PFSK-1 (cell line): ENCODE data around the gene SPAG9.

Source experiments
- FOXP2 ChIP-seq: optimal IDR thresholded peaks from 2 replicates; pipeline ENCODE3; 2011; ENCODE audit warnings: borderline replicate concordance, control low read depth, inconsistent platforms; ENCODE audit not compliant: insufficient read depth; ENCODE audit errors: extremely low read length, extremely low read depth
- POLR2AphosphoS5 ChIP-seq: IDR thresholded peaks from 2 replicates; pipeline ENCODE4 v1.6.1; 2012; ENCODE audit warnings: low read depth, mild to moderate bottlenecking, control low read depth, low read length, moderate library complexity
- REST ChIP-seq, 2 experiments: IDR thresholded peaks; 2 replicates each; pipeline versions ENCODE4 v1.6.1 to v1.8.0; 2011 to 2012; ENCODE audit warnings: low read depth in 2 of 2, low read length in 2 of 2, control low read depth in 1 of 2, inconsistent platforms in 1 of 2, mild to moderate bottlenecking in 1 of 2, moderate library complexity in 1 of 2; ENCODE audit not compliant: insufficient read depth in 1 of 2
- SIN3A ChIP-seq: IDR thresholded peaks from 2 replicates; pipeline ENCODE4 v1.6.1; 2012; ENCODE audit warnings: mild to moderate bottlenecking, low read length, moderate library complexity, borderline replicate concordance; ENCODE audit not compliant: insufficient read depth
- TAF1 ChIP-seq: IDR thresholded peaks from 2 replicates; pipeline ENCODE4 v1.6.1; 2012; ENCODE audit warnings: low read length, control low read depth, borderline replicate concordance; ENCODE audit not compliant: insufficient read depth

SPAG9 gene

GRCh38 chr17:51115179-51115578 is 5.5 kb downstream of the SPAG9 start:
- no peak for TF ChIP-seq FOXP2
- no peak for TF ChIP-seq REST (IDR thresholded peaks at IDR 0.05; ENCODE audit: insufficient read depth in 1 of 2, low read depth in 2 of 2, low read length in 2 of 2)
- TF ChIP-seq POLR2AphosphoS5, result no peak
- TF ChIP-seq TAF1, result no peak
- no peak for TF ChIP-seq SIN3A

- no peak for TF ChIP-seq FOXP2
- TF ChIP-seq REST (IDR thresholded peaks at IDR 0.05; ENCODE audit: insufficient read depth in 1 of 2, low read depth in 2 of 2, low read length in 2 of 2), result no peak
- no peak for TF ChIP-seq SIN3A
- no peak for TF ChIP-seq POLR2AphosphoS5
- TF ChIP-seq TAF1, result no peak
Measured at GRCh38 chr17:51107778-51108177, 12.9 kb downstream of the SPAG9 start.

GRCh38 chr17:51103451-51103850 is 17.2 kb downstream of the SPAG9 start:
- TF ChIP-seq TAF1 (no peak), FOXP2 (no peak), REST (IDR thresholded peaks at IDR 0.05; ENCODE audit: insufficient read depth in 1 of 2, low read depth in 2 of 2, low read length in 2 of 2) (no peak), SIN3A (no peak), POLR2AphosphoS5 (no peak)

- TF ChIP-seq REST (IDR thresholded peaks at IDR 0.05; ENCODE audit: insufficient read depth in 1 of 2, low read depth in 2 of 2, low read length in 2 of 2), result no peak
- TF ChIP-seq SIN3A, result no peak
- TF ChIP-seq FOXP2, result no peak
Measured at GRCh38 chr17:51103050-51103449, 17.6 kb downstream of the SPAG9 start.
